Mesothelial cell of epicardium (in vitro differentiated cells): ENCODE data around the gene GRIP2. TPM values are rescaled to one million over a fixed set of nuclear protein-coding genes. Genes with fewer than 3 reads are reported as not detected.

Experiments used
- DNase-seq, 2 experiments: peaks; one replicate each; pipeline ENCODE4 v3.0.0; 2021; ENCODE audit warnings: low spot score in 2 of 2; ENCODE audit not compliant: unreplicated experiment in 2 of 2
- H3K27ac Mint-ChIP-seq: 2 replicates; pipeline ENCODE4 v1.8.0; 2021; ENCODE audit warnings: mixed read lengths
- H3K27me3 Mint-ChIP-seq: 2 replicates; pipeline ENCODE4 v1.8.0; 2021; ENCODE audit warnings: low read depth, mixed read lengths
- H3K36me3 Mint-ChIP-seq: 2 replicates; pipeline ENCODE4 v1.8.0; 2021; ENCODE audit warnings: mixed read lengths
- H3K4me1 Mint-ChIP-seq: 2 replicates; pipeline ENCODE4 v1.8.0; 2021; ENCODE audit warnings: mixed read lengths
- H3K4me3 Mint-ChIP-seq: 2 replicates; pipeline ENCODE4 v1.8.0; 2021; ENCODE audit warnings: mild to moderate bottlenecking, moderate library complexity, mixed read lengths
- H3K9me3 Mint-ChIP-seq: 2 replicates; pipeline ENCODE4 v1.8.0; 2021; ENCODE audit warnings: mixed read lengths
- CTCF ChIP-seq: fragments of 200-600 bp; sonication (generic); IDR thresholded peaks from one replicate; pipeline ENCODE4 v1.5.0; 2021; ENCODE audit warnings: antibody characterized with exemption; ENCODE audit not compliant: unreplicated experiment
- total RNA-seq: library from RNA; stranded (reverse); gene quantifications from 3 replicates; pipeline ENCODE4 v1.2.1, GENCODE V29; 2021

GRIP2 gene
- total RNA-seq, 1 donor from 2014 or later, result 1.1 TPM

- no peak for DNase-seq
- Mint-ChIP-seq H3K4me1 (no peaks in the 10 kb centered on the region), H3K36me3 (no peaks in the 10 kb centered on the region), H3K27ac (no peak overlapping the region), H3K9me3 (no peaks in the 10 kb centered on the region), H3K4me3 (no peak overlapping the region), H3K27me3 (peaks cover 72% of the 10 kb centered on the region)
- no peak for TF ChIP-seq CTCF
Measured at GRCh38 chr3:14582045-14582410, 41.9 kb upstream of the GRIP2 start.

GRCh38 chr3:14581334-14582044 lies 41.3 kb upstream of the GRIP2 start:
- Mint-ChIP-seq H3K27me3 (peaks cover 72% of the 10 kb centered on the region), H3K4me3 (no peak overlapping the region), H3K36me3 (no peaks in the 10 kb centered on the region), H3K27ac (no peak overlapping the region), H3K4me1 (no peaks in the 10 kb centered on the region), H3K9me3 (no peaks in the 10 kb centered on the region)
- no peak for DNase-seq
- no peak for TF ChIP-seq CTCF

GRCh38 chr3:14577897-14578296 lies 37.8 kb upstream of the GRIP2 start:
- peaks cover 63% of the 10 kb centered on the region for H3K27me3 Mint-ChIP-seq
- H3K4me1 Mint-ChIP-seq, result no peaks in the 10 kb centered on the region
- H3K4me3 Mint-ChIP-seq, result no peak overlapping the region
- DNase-seq, result no peak
- no peak overlapping the region for H3K27ac Mint-ChIP-seq
- no peaks in the 10 kb centered on the region for H3K36me3 Mint-ChIP-seq
- H3K9me3 Mint-ChIP-seq, result no peaks in the 10 kb centered on the region
- no peak for TF ChIP-seq CTCF

GRCh38 chr3:14576163-14576562 lies 36.0 kb upstream of the GRIP2 start:
- Mint-ChIP-seq H3K9me3 (peaks cover 3% of the 10 kb centered on the region), H3K36me3 (no peaks in the 10 kb centered on the region), H3K27me3 (peaks cover 53% of the 10 kb centered on the region), H3K27ac (no peak overlapping the region), H3K4me1 (no peaks in the 10 kb centered on the region), H3K4me3 (no peak overlapping the region)
- DNase-seq, result no peak
- TF ChIP-seq CTCF, result no peak

- Mint-ChIP-seq H3K4me1 (no peaks in the 10 kb centered on the region), H3K27me3 (peaks cover 42% of the 10 kb centered on the region), H3K9me3 (peaks cover 3% of the 10 kb centered on the region), H3K27ac (no peak overlapping the region), H3K36me3 (no peaks in the 10 kb centered on the region), H3K4me3 (no peak overlapping the region)
- no peak for DNase-seq
- TF ChIP-seq CTCF, result no peak
Measured at GRCh38 chr3:14574183-14574582, 34.0 kb upstream of the GRIP2 start.

- TF ChIP-seq CTCF, result no peak
- Mint-ChIP-seq H3K27me3 (peaks cover 37% of the 10 kb centered on the region), H3K9me3 (peaks cover 3% of the 10 kb centered on the region), H3K4me1 (no peaks in the 10 kb centered on the region), H3K36me3 (no peaks in the 10 kb centered on the region), H3K27ac (no peak overlapping the region), H3K4me3 (no peak overlapping the region)
- no peak for DNase-seq
Measured at GRCh38 chr3:14573706-14574105, 33.6 kb upstream of the GRIP2 start.
